ENCODE measurements around the gene CAMSAP1.

Gene CAMSAP1

DNA sequence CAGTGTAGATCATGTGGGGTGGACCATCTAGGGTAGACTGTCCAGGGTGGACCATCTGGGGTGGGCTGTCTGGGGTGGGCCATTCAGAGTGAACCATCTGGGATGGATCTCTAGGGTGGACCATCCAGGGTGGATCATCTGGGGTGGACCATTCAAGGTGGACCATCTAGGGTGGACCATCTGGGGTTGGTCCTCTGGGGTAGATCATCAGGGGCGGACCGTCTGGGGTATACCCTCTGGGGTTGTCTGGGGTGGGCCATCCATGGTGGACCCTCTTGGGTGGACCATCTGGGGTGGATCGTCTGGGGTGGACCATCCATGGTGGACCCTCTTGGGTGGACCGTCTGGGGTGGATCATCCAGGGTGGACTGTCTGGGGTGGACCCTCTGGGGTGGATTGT, 141.1 kb downstream of the CAMSAP1 start:
- no peak overlapping the region for H2AFZ ChIP-seq (ENCODE audit: low read length)
- no peaks in the 10 kb centered on the region for H3K4me1 ChIP-seq (ENCODE audit: insufficient read depth, low read length, severe bottlenecking)
- H3K9me2 ChIP-seq (ENCODE audit: low read depth, low read length) = no peaks in the 10 kb centered on the region
- no peak overlapping the region for H3K9ac ChIP-seq (ENCODE audit: low read length)
- no peaks in the 10 kb centered on the region for H4K20me1 ChIP-seq (ENCODE audit: insufficient read depth, low read length)
- H3K9me3 ChIP-seq (ENCODE audit: low read length) = no peaks in the 10 kb centered on the region
- 0 out of 2 replicates have a peak, but pooled peaks cover 3% of the 10 kb centered on the region for H3K27me3 ChIP-seq (ENCODE audit: insufficient read depth, low read length)
- no peaks in the 10 kb centered on the region for H3F3A ChIP-seq (ENCODE audit: insufficient read depth, low read length)
- TF ChIP-seq EZH2 (IDR thresholded peaks at IDR 0.05; ENCODE audit: borderline replicate concordance, low read length) = no peak
- TF ChIP-seq, protein P1, sequence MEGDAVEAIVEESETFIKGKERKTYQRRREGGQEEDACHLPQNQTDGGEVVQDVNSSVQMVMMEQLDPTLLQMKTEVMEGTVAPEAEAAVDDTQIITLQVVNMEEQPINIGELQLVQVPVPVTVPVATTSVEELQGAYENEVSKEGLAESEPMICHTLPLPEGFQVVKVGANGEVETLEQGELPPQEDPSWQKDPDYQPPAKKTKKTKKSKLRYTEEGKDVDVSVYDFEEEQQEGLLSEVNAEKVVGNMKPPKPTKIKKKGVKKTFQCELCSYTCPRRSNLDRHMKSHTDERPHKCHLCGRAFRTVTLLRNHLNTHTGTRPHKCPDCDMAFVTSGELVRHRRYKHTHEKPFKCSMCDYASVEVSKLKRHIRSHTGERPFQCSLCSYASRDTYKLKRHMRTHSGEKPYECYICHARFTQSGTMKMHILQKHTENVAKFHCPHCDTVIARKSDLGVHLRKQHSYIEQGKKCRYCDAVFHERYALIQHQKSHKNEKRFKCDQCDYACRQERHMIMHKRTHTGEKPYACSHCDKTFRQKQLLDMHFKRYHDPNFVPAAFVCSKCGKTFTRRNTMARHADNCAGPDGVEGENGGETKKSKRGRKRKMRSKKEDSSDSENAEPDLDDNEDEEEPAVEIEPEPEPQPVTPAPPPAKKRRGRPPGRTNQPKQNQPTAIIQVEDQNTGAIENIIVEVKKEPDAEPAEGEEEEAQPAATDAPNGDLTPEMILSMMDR (IDR thresholded peaks at IDR 0.05; ENCODE audit: low read length) = no peak
- H3K27ac ChIP-seq (ENCODE audit: low read depth, low read length, poor library complexity, severe bottlenecking) = no peak overlapping the region
- H3K4me3 ChIP-seq (ENCODE audit: low read depth, low read length, poor library complexity, severe bottlenecking) = no peak overlapping the region
- H3K79me2 ChIP-seq (ENCODE audit: insufficient read depth, low read length) = no peaks in the 10 kb centered on the region
- H3K36me3 ChIP-seq (ENCODE audit: insufficient read depth, low read length) = no peaks in the 10 kb centered on the region
- H3K4me2 ChIP-seq (ENCODE audit: low read length) = no peak overlapping the region

DNA sequence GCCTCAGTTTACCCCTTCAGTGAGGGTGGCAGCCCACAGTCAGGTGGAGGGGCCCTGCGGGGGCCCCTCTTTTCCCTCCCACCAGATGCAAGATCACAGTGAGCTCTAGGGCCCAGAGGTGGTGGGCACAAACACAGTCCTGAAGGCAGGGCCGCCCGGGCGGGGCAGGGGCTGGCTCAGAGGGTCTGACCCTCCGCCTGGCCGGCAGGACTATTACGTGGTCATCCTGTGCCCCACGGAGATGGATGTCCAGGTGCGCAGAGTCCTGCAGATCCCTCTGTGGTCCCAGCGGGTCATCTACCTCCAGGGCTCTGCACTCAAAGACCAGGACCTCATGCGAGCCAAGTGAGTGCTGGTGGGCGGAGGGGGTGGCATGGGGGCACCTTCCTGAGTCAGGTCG, 141.9 kb downstream of the CAMSAP1 start:
- H3K27ac ChIP-seq (ENCODE audit: low read depth, low read length, poor library complexity, severe bottlenecking) = no peak overlapping the region
- no peak overlapping the region for H3K9ac ChIP-seq (ENCODE audit: low read length)
- H3K36me3 ChIP-seq (ENCODE audit: insufficient read depth, low read length) = no peaks in the 10 kb centered on the region
- H2AFZ ChIP-seq (ENCODE audit: low read length) = no peak overlapping the region
- H3K9me3 ChIP-seq (ENCODE audit: low read length) = no peaks in the 10 kb centered on the region
- no peak overlapping the region for H3K4me3 ChIP-seq (ENCODE audit: low read depth, low read length, poor library complexity, severe bottlenecking)
- TF ChIP-seq, protein P1 (IDR thresholded peaks at IDR 0.05; ENCODE audit: low read length) = no peak
- TF ChIP-seq EZH2 (IDR thresholded peaks at IDR 0.05; ENCODE audit: borderline replicate concordance, low read length) = no peak
- H3K4me1 ChIP-seq (ENCODE audit: insufficient read depth, low read length, severe bottlenecking) = no peaks in the 10 kb centered on the region
- 0 out of 2 replicates have a peak, but pooled peaks cover 3% of the 10 kb centered on the region for H3K27me3 ChIP-seq (ENCODE audit: insufficient read depth, low read length)
- no peaks in the 10 kb centered on the region for H3F3A ChIP-seq (ENCODE audit: insufficient read depth, low read length)
- no peaks in the 10 kb centered on the region for H3K9me2 ChIP-seq (ENCODE audit: low read depth, low read length)
- no peaks in the 10 kb centered on the region for H4K20me1 ChIP-seq (ENCODE audit: insufficient read depth, low read length)
- H3K79me2 ChIP-seq (ENCODE audit: insufficient read depth, low read length) = no peaks in the 10 kb centered on the region
- H3K4me2 ChIP-seq (ENCODE audit: low read length) = no peak overlapping the region

DNA sequence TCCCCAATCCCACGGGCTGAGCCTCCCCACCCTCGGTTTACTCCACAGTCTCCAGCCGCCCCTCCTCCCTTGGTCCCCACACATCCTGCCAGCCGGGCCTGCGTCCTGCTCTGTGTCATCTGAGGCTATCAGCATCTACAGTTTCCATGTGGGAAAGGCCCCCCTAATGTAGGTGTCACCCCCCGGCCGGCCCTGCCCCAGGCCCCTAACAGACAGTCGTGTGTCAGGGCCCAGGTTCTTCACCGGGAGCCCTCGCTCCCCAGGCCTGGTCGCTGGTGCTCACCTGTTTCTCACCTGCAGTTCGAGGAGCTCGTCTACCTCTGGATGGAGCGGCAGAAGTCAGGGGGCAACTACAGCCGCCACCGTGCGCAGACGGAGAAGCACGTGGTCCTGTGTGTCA, 142.6 kb downstream of the CAMSAP1 start:
- 0 out of 2 replicates have a peak, but pooled peaks cover 3% of the 10 kb centered on the region for H3K27me3 ChIP-seq (ENCODE audit: insufficient read depth, low read length)
- TF ChIP-seq, protein P1 (IDR thresholded peaks at IDR 0.05; ENCODE audit: low read length) = no peak
- TF ChIP-seq EZH2 (IDR thresholded peaks at IDR 0.05; ENCODE audit: borderline replicate concordance, low read length) = no peak

More for the DNA sequence above, 142.6 kb downstream of the CAMSAP1 start:
- no peaks in the 10 kb centered on the region for H3K79me2 ChIP-seq (ENCODE audit: insufficient read depth, low read length)
- H3K4me3 ChIP-seq (ENCODE audit: low read depth, low read length, poor library complexity, severe bottlenecking) = no peak overlapping the region
- H3F3A ChIP-seq (ENCODE audit: insufficient read depth, low read length) = no peaks in the 10 kb centered on the region
- H3K9ac ChIP-seq (ENCODE audit: low read length) = no peak overlapping the region
- H3K4me2 ChIP-seq (ENCODE audit: low read length) = no peak overlapping the region
- no peaks in the 10 kb centered on the region for H3K9me3 ChIP-seq (ENCODE audit: low read length)
- no peak overlapping the region for H2AFZ ChIP-seq (ENCODE audit: low read length)
- H3K4me1 ChIP-seq (ENCODE audit: insufficient read depth, low read length, severe bottlenecking) = no peaks in the 10 kb centered on the region
- H3K27ac ChIP-seq (ENCODE audit: low read depth, low read length, poor library complexity, severe bottlenecking) = no peak overlapping the region
- no peaks in the 10 kb centered on the region for H3K36me3 ChIP-seq (ENCODE audit: insufficient read depth, low read length)
- no peaks in the 10 kb centered on the region for H4K20me1 ChIP-seq (ENCODE audit: insufficient read depth, low read length)
- no peaks in the 10 kb centered on the region for H3K9me2 ChIP-seq (ENCODE audit: low read depth, low read length)
